ENCODE data around the gene RPEL1.

The RPEL1 gene

GRCh38 chr10:103280031-103280430, 34.3 kb downstream of the RPEL1 start:
- DNase-seq (ENCODE audit: insufficient read length, low spot score), result no peak
- no peak for FAIRE-seq
- TF ChIP-seq POLR2A (IDR thresholded peaks at IDR 0.05; ENCODE audit: low read depth, low read length), result no peak

DNA sequence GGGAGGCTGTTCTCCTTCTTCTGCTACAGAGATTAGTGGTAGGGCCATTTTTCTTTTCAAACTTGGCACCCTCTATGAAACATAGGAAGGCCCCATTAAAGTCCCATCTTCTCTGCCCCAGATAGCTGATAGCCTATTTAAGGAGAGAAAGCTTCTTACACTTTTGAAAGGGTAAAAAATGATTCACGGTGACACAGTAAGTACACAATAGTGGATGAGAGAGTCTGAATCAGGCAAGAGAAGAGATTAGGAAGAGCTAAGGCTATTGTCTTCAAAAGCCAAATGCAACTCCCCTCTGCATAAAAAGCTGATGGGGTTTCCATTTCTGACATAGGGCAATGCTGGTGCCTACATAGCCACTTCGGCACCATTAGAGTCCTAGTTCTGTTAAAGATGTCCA, 34.8 kb downstream of the RPEL1 start:
- no peak for FAIRE-seq
- TF ChIP-seq POLR2A (IDR thresholded peaks at IDR 0.05; ENCODE audit: low read depth, low read length), result no peak
- DNase-seq (ENCODE audit: insufficient read length, low spot score), result no peak

GRCh38 chr10:103281753-103282152, 36.1 kb downstream of the RPEL1 start:
- FAIRE-seq, result no peak

DNA sequence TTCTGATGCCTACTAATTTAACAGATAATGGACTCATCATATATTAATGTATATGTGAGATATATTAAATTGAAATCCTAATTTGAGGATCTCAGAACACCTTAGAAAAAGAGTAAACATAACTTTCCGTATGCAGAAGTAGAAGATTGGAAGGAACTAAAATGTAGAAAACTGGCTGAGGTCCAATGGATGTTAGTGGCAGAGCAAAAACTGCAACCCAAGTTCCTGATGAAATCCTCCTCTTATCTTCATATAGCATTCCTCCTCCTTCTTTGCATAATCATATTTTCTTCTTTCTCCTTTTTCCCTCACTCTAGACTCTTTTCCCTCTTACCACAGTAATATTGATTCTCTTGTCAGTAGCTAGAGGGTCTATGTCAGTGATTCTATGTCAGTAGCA, 37.3 kb downstream of the RPEL1 start:
- FAIRE-seq (no peak), DNase-seq (ENCODE audit: insufficient read length, low spot score) (no peak)
- TF ChIP-seq POLR2A (IDR thresholded peaks at IDR 0.05; ENCODE audit: low read depth, low read length), result no peak

More at GRCh38 chr10:103281753-103282152, 36.1 kb downstream of the RPEL1 start:
- DNase-seq (ENCODE audit: insufficient read length, low spot score), result no peak
- TF ChIP-seq POLR2A (IDR thresholded peaks at IDR 0.05; ENCODE audit: low read depth, low read length), result no peak

DNA sequence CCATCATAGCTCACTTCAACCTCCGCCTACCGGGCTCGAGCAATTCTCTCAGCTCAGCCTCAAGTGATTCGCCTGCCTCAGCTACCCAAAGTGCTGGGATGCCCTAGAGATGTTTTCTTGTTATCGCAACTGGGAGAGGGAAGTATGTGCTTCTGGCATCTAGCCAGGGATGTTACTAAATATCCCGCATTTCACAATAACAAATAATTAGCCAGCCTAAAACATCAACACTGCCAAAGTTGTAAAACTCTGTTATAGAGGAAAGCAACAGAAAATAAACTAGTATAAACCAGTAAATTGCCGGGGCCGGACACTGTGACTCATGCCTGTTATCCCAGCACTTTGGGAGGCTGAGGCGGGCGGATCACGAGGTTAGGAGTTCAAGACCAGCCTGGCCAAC, 38.5 kb downstream of the RPEL1 start:
- FAIRE-seq (no peak), DNase-seq (ENCODE audit: insufficient read length, low spot score) (no peak)
- no peak for TF ChIP-seq POLR2A (IDR thresholded peaks at IDR 0.05; ENCODE audit: low read depth, low read length)

DNA sequence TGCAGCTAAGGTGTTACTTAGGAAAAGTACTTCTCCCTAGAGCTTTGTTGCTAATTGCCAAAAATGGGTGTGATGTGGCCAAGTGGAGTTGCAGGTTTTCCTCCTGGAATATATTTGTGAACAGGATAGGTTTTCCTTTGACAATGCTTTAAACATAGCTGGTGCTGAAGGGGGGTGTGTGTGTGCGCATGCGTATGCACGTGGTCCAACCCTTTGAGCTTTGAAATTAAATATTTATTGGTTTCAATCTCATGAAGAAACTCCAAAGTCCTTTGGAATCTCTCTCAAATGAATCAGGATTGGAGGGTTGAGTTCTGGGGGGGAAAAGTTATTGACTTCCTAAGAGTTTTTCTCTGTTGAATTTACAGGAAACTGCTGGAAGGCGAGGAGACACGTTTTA, 42.3 kb downstream of the RPEL1 start:
- TF ChIP-seq POLR2A (IDR thresholded peaks at IDR 0.05; ENCODE audit: low read depth, low read length), result no peak
- DNase-seq (ENCODE audit: insufficient read length, low spot score), result no peak
- no peak for FAIRE-seq

GRCh38 chr10:103291588-103291987, 45.9 kb downstream of the RPEL1 start:
- FAIRE-seq (no peak), DNase-seq (ENCODE audit: insufficient read length, low spot score) (no peak)
- no peak for TF ChIP-seq POLR2A (IDR thresholded peaks at IDR 0.05; ENCODE audit: low read depth, low read length)

DNA sequence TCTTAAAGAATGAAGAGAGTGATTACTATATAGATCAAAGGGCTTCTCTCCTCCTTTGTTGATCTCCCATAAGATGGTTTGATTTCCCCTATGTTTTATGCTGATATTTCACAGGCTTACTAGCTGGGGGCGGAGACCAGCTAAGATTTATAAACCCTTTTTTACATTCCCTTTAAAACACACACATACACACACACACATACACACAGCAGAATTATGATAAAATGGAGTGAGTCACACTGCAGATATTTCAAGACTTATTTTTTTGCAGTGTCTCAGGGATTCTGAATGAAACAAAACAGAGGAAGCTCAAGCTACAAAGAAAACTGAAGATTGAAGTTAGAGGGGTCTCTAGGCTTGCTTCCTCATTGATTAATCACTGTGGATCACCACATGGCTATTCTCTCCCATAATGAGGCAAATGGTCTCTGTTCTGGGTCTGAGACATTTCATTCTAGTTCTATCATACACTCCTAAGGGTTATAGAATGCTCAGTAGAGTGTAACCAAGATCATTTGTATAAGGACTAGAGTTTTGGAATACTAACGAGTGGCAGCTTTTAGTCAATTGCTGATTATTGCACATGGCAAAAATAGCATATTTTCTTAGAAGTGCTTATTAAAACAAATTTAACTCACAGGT, 49.8 kb downstream of the RPEL1 start:
- no peak for TF ChIP-seq POLR2A (IDR thresholded peaks at IDR 0.05; ENCODE audit: low read depth, low read length)
- peak; percentile 52 for FAIRE-seq
- no peak for DNase-seq (ENCODE audit: insufficient read length, low spot score)
